Measurements from ENCODE around the gene HOMER3. TPM values are rescaled to one million over a fixed set of nuclear protein-coding genes. Genes with fewer than 3 reads are reported as not detected.

The HOMER3 gene
- 21.5 to 38.0 TPM (median 31.3 TPM) in 5 replicates for total RNA-seq (2022; extraction: Qiagen RNA extraction; ENCODE audit: low read depth)

DNA sequence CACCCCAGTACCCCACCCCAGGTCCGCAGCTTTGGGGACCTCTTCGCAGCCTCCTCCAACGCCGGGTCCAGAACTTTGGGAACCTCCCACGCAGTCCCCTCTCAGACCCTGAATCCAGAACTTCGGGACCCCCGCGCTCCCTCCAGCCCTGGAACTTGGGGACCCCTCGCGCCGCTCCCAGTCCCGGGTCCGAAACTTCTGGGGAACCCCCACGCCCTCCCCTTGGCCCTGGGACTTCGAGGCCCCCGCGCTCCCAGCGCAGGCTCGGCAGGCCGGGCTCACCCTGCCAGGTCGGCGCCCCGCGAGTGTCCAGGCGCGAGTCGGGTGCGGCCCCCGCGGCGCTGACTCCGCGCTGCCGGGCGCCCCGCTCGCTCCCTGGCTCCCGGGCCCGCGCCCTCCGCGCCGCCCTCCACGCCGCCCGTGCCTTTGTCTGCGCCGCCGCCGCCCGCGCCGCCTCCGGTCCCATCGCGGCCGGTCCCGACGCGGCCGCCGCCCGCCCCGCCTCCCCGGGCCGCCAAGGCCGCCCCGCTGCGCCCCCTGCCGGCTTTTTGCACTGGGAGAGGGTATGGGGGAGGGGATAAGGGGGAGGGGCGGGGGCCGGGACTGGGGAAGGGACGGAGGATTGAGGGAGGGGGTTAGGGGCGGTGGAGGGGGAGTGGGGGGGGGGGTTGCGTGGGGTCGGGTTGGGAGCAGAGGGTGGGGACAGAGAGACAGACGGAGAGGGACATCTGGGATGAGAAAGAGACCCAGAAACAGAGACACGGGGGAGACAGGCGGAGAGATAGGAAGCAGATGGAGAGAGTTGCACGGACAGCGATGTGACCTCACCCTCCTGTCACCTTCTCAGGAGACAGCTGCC, at the start of gene HOMER3:
Gene HOMER3 (minus strand): TSS at position 449 of the 859 bp plus-strand sequence. CDS start 2,235 bp downstream, outside the sequence.

GRCh38 chr19:18919086-18919899, 21.7 kb downstream of the HOMER3 start, which contains the start of the genes COPE and DDX49:
Gene COPE, minus strand, starts transcription at chr19:18919387. Its CDS starts 39 bp downstream, at chr19:18919348.
Gene DDX49, plus strand, starts transcription at chr19:18919715. Its CDS starts 27 bp downstream, at chr19:18919742.

GRCh38 chr19:18895824-18896341, 45.1 kb downstream of the HOMER3 start, which contains the start of gene CERS1:
Gene CERS1, minus strand, starts transcription at chr19:18896158. Its CDS starts 86 bp downstream, at chr19:18896072.

Other genes with a start within 250 kb of the HOMER3 start
- gene COMP, start 149.9 kb downstream of the HOMER3 start, total RNA-seq (2022; extraction: Qiagen RNA extraction; ENCODE audit: low read depth) = 0.09 to 0.15 TPM (median 0.12 TPM) in 4 of 5 replicates, not detected in the other
- 24.1 to 45.3 TPM (median 41.7 TPM) in 5 replicates for gene UPF1, start 109.3 kb downstream of the HOMER3 start, total RNA-seq (2022; extraction: Qiagen RNA extraction; ENCODE audit: low read depth)
- gene CERS1, start 45.1 kb downstream of the HOMER3 start, total RNA-seq (2022; extraction: Qiagen RNA extraction; ENCODE audit: low read depth) = 3.1 to 7.2 TPM (median 6.3 TPM) in 5 replicates
- 139 to 168 TPM (median 153 TPM) in 5 replicates for gene COPE, start 21.8 kb downstream of the HOMER3 start, total RNA-seq (2022; extraction: Qiagen RNA extraction; ENCODE audit: low read depth)
- gene DDX49, start 21.5 kb downstream of the HOMER3 start, total RNA-seq (2022; extraction: Qiagen RNA extraction; ENCODE audit: low read depth) = 34.2 to 45.5 TPM (median 42.4 TPM) in 5 replicates
- gene SUGP2, start 92.3 kb upstream of the HOMER3 start, total RNA-seq (2022; extraction: Qiagen RNA extraction; ENCODE audit: low read depth) = 21.2 to 38.5 TPM (median 30.9 TPM) in 5 replicates
- gene ARMC6, start 92.4 kb upstream of the HOMER3 start, total RNA-seq (2022; extraction: Qiagen RNA extraction; ENCODE audit: low read depth) = 23.8 to 30.4 TPM (median 29.8 TPM) in 5 replicates
- 0.19 to 1.1 TPM (median 0.87 TPM) in 5 replicates for gene SLC25A42, start 122.8 kb upstream of the HOMER3 start, total RNA-seq (2022; extraction: Qiagen RNA extraction; ENCODE audit: low read depth)
- gene TMEM161A, start 197.3 kb upstream of the HOMER3 start, total RNA-seq (2022; extraction: Qiagen RNA extraction; ENCODE audit: low read depth) = 11.6 to 27.0 TPM (median 24.9 TPM) in 5 replicates
- gene MEF2B, start 229.0 kb upstream of the HOMER3 start, total RNA-seq (2022; extraction: Qiagen RNA extraction; ENCODE audit: low read depth) = 0.15 to 0.82 TPM (median 0.63 TPM) in 5 replicates

Measured in A549 treated with ZK216348 at 1 μM for 4 hours (cell line).